ENCODE results near the gene ANGEL1.

DNA sequence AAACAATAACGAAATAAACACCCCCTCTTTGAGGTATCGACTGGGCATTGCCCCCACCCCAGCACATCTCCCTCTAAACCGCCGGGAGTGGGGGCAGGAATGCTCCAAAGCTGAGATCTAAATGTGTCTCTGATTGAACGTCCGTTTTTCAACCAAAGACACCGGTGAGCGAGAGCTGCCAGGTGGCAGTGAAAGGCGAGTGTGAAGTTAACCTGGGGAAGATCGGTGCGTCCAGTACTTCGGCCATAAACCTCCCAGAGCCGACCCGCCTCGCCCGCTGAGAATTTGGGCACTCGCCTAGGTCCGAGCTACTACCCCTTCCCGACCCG is 625 bp downstream of the ANGEL1 start:
- TF ChIP-seq, protein P1, sequence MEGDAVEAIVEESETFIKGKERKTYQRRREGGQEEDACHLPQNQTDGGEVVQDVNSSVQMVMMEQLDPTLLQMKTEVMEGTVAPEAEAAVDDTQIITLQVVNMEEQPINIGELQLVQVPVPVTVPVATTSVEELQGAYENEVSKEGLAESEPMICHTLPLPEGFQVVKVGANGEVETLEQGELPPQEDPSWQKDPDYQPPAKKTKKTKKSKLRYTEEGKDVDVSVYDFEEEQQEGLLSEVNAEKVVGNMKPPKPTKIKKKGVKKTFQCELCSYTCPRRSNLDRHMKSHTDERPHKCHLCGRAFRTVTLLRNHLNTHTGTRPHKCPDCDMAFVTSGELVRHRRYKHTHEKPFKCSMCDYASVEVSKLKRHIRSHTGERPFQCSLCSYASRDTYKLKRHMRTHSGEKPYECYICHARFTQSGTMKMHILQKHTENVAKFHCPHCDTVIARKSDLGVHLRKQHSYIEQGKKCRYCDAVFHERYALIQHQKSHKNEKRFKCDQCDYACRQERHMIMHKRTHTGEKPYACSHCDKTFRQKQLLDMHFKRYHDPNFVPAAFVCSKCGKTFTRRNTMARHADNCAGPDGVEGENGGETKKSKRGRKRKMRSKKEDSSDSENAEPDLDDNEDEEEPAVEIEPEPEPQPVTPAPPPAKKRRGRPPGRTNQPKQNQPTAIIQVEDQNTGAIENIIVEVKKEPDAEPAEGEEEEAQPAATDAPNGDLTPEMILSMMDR (IDR thresholded peaks at IDR 0.05), result no peak
- TF ChIP-seq POLR2A (IDR thresholded peaks at IDR 0.05), result no peak

Data from lower leg skin (tissue), 3 donors.